GM18498 (cell line): ENCODE measurements around the gene SYT15B.
A peak's percentile ranks its signal among the peaks of the same experiment; 100 is the strongest.
"Not testable (repeated sequence)": the region's sequence is repeated elsewhere in the genome, so short reads cannot be mapped to it uniquely, and the experiment has no call there.

Experiments
- ATAC-seq: cut with Tn5 transposase; IDR thresholded peaks from one replicate; pipeline ENCODE4 v1.9.1; 2021; ENCODE audit warnings: mild to moderate bottlenecking, moderate library complexity; ENCODE audit not compliant: unreplicated experiment

SYT15B gene

DNA sequence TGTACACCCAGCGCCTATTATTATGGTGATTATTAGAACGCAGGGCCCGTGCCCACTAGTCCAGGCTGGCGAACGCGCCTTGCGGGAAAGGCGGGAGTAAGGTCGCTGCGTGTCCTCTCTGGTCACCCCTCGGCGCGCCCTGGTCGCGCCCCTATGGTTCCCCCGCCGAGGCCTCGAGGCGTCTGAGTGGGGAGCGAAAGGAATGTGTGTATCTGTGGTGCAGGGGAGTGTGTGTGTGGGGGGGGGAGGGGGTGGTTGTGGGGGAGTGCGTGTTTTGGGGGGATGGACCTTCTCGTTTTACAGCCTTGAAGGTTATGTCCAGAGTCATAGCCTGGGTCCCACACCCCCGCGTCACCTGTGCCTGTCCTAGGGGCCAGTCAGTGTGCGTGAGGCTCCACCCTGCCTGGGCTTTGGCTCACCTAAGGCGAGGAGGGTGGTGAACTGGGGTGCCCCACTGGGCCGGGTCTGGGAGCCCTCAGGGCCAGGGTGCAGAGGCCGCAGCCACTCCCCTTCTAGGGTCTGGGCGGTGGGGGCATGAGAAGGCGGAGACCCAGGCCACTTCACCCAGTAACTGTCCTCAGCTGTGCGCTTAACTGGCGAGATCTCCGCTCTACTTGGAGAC lies at the start of gene SYT15B:
SYT15B (minus strand) TSS at position 39 of the 622 bp plus-strand sequence. CDS start 952 bp downstream, outside the sequence.
- ATAC-seq: not testable (repeated sequence)

DNA sequence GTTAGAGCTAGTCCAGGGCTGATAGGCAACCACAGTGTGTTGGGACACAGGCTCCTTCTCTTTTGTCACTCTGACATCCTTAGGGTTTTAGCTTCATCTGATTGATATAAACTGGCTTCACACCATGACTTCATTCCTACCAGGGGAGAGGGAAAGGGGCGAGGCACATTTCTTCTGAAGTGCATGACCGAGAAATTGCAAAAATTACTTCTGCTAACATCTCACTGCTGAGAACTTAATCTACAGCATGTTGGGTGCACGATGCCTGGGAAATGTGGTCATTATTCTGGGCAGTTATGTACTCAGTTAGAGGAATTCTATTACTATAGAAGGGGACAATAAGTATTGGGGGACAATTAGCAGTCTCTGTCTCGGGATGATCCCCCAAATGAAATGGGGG lies 16.2 kb upstream of the SYT15B start:
- ATAC-seq: not testable (repeated sequence)

DNA sequence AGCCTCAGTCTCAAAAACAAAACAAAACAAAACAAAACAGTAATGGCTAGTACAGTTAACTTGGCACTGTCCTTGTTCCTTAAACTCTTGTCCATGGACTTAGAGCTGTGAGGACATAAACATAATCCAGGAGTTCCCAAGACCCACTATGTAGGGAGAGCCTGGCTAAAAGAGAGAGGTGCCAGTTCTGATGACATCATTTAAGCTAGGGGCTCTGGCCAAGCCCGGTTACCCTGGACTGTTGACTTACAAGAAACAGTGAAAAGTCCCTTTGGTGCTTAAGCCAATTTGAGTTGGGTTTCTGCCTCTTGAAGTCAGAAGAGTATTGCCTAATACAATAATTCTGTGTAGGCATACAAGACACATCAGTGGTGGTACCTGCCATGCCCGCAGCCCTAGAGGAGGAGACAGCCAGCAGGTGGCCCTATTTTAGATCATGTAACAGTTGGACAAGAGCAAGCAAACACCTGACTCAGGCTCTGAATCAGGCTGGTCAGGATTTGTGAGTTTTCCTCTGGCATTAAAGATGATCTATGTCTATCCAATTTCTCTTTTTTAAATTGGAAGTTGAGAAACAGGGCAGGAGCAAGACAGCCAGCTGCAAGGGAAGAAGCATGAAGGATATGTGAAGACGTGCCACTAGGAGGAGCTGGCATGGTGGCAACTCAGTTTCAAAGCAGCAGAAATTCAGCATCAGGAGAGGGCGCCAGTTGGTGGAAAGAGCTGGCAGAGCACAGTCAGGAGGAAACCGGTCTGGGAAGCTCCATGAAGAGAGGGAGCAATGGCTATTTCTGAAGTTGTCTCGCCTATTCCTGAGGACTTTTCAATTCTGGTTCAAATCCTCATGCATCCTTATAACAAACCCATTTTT lies 12.2 kb upstream of the SYT15B start:
- not testable (repeated sequence) for ATAC-seq

DNA sequence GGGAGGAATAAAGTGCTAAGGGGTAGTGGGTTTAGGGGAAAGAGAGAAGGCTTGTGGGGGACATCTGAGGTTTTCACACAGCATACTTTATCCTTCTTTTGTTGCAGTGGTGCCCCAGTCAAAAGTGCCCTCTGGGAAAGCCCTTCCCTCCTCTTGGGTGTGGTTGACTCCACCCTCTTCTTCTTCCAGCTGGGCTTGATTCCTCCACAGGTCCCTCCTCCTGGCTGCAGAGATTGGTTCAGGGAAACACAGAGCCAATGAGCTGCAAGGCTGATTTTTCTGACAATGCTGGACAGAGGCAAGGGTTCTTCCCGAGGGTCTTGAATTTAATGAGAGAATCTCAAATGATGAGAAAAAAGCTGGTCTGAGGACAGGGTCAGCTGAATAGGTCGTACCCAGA lies 7.4 kb upstream of the SYT15B start:
- ATAC-seq: not testable (repeated sequence)

DNA sequence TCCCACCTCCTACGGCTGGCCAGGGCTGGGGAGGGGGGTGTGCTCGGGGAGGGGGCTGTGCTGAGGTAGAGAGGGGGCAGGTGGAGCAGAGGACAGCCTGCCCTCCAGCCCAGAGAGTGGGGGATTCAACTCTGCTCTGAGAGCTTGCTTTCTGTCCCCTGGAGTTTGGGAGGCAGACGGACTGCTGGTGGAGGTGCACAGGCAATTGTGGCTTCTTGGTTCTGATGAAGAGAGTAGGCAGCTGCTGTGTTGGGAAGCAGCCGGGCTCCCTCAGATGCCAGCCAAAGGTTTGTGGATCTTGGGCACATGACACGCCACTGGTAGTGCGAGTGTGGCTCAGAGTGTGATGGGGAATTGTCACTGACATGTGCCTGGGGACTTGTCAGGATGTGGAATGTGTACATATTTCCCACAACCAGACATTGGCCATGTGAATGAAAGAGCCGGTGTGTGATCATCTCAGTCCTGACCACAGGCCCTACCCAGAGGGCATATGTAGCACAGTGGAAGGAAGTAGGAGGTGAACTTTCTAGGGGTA lies 5.3 kb upstream of the SYT15B start:
- ATAC-seq: not testable (repeated sequence)

DNA sequence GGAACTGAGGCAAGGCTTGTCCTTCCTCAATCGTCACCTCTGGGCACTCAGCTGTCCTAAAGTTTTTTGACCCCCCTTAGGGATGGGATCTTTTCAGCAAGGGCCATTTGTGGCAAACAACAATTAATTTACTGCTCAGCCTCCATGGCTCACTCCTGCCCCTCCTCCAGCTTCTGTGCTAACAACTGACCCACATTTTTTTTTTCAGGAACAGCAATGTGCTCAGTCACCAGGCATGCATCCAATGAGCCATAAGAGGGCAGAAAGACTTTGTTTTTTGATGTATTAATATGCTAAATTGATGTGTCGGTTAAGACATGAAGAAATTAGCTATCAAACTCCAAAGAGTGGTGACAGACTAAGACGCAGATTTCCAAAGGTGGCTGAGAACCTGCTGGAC lies 4.7 kb upstream of the SYT15B start:
- not testable (repeated sequence) for ATAC-seq

DNA sequence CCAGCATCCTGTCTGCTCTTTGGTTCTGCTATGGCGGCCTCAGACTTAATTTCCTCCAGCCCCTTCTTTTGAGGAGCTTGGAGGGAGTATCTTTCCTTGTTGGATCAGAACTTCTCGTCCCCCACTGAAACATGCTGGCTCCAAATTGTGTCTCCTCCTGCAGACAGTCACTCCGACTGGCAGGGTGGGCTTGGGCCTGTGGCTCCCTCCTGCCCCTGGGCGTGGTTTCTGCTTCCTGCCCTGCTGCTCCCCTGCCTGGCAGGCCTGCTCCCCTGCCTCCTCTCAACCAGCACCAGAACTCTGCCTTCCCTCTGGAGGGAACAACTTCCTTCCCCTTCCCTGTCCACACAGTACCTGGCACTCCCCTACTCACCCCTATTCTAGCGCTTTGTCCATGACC lies 3.8 kb upstream of the SYT15B start:
- not testable (repeated sequence) for ATAC-seq

DNA sequence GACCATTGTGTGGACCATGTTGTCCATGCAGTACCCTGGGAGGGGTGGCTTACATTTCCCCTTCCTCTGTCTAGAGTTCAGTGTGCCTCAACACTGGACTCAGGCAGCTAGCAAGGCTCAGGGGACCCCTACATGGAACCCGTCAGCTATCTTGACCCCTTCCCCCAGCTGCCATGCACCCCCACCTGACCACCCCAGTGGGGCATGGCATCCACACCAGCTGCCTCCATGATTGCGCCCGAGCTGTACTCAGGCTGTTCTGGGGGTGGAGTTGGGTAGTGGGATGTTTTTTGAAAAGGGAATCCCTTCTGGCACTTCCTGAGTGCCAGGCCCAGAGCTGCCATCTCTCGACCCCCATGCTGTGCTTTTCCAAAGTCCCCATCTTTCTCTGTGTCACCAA lies 1.8 kb upstream of the SYT15B start:
- not testable (repeated sequence) for ATAC-seq

DNA sequence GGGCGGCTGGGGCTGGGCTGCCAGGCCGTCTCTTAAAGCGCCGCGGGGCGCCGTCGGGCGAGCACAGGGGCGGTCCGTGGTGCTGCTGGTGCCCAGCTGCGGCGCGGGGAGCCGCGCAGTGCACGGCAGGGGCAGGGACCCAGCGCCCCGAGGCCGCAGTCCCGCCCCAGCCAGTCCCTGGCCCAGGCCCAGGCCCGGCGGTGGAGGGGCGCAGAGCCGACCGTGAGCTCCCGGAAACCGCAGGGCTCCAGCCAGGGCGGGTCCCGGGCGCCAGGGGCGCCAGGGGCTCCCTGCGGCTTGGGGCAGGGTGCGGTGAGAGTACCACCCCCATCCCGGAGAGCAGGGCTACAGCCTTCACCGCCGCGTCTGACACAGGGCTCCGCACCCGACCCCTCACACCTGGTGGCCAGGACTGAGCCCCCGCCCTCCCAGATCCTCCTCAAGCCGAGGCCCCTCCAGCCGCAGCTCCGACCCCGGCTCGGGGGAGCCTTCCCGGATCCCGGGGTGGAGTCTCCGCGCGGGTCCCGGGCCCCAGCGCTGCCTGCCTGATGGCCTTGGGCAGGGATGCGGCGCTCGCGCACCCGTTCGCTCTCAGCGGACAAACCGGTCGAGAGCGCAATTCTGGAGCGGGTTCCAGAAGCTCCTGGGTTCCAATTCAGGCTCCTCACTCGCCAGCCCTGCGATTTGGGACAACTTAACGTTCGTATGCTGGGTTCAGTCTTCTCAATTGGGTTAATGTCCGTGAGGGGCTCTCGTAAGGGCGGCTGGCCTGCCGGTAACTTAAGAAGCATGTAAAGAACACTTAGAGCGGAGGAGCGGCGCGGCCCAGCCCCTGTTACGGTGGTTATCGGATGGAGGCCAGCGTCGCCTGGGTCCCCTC lies 478 bp downstream of the SYT15B start:
- not testable (repeated sequence) for ATAC-seq

DNA sequence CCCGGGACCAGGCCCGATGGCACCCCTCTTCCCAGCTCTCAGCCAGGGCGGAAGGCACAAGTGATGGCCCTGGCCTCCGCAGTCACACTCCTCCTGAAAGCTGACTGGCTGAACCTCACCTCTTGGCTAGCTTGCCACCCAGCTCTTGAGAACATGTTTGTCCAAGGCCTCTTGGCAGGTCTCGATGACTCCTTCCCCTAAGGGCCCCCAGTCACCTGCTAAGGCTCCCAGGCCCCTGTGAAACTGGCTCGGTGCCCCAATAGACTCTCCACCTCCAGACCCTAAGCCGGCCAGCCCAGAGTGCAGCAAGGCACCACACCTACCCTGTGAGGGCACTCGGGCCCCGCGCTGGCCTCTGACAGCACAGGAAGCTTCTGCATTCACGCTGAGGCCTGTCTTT lies 4.5 kb downstream of the SYT15B start:
- ATAC-seq: not testable (repeated sequence)

DNA sequence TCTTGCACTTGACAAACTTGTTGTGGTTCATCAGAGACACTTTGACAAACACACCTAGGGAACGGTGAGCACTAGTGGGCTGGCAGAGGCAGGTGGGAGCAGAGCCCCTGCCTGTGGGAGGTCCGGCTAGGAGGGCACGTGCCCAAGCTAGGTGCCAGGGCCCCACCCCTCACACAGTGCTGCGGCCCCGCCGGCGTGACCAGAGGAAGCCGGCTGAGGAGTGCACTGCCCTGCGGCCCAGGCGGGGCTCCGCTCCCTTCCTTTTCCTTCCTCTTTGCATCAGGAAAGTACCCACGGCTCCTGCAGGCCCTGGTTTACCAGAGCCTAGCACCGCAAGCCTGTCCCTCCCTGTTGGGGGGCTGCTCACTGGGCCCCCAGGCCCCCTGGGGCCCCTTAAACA lies 7.2 kb downstream of the SYT15B start:
- not testable (repeated sequence) for ATAC-seq

DNA sequence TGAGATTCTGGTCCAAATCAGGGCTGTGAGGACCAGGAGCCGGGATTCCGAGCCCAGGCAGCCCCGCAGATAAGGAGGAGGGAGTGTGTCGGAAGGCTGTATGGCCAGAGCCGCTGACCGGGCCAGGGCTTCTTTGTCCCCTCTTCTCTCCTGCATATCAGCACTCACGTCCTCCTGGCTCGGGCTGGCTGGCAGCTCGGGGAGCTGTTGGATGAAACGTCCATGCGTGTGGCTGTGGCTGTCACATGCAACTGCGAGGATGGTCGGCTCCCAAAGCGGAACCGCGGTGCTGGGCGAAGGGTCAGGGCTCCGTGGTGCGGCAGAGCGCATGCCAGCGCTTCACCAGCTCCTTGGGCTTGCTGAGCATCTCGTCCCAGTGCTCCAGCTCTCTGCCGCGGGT lies 9.5 kb downstream of the SYT15B start:
- ATAC-seq: not testable (repeated sequence)

DNA sequence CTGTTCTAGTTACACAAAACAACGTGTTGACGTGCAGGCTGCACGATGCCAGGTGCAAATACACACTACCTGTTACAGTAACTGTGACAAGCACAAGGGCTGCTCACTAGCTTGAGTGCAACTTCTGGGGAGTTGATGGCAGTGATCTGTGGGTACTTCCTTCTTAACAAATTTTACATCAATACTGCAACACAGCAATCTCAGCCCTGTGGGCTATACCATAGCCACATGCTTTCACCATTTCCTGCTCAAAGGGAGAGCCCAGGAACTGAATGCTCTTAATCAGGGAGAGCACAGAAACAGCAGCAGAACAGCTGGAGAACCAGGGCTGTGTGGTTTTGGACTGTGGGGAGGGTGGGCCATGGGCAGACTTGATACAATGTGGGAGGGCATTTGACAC lies 10.2 kb downstream of the SYT15B start:
- not testable (repeated sequence) for ATAC-seq

DNA sequence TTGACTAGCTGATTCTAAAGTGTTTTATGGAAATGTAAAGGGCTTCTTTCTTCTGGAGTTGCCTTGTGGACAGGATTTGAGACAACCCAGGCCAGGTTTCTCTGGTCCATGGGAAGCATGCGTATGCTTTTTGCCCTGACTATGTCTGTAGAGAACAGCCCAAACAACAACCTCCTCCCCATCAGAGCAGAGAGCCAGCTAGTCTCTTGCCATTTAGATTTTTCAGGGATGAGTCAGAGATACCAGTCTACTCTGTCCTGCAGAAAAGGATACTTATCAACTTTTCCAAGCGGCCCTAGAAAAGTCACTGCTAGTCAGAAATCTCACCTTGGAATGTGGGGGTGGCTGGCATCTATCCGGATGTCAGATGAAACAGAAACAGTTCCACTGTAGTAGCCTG lies 11.6 kb downstream of the SYT15B start:
- not testable (repeated sequence) for ATAC-seq

DNA sequence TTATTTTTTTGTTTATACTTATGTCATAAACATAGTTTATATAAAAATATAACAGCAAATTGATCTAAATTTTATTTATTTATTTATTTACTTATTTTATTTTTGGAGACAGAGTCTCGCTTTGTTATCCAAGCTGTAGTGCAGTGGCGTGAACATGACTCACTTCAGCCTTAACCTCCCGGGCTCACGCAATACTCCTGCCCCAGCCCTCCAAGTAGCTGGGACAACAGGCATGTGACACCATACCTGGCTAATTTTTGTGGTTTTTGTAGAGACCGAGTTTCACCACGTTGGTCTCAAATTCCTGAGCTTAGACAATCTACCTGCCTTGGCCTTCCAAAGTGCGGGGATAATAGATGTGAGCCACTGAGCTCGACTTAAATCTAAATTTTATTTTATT lies 13.0 kb downstream of the SYT15B start:
- not testable (repeated sequence) for ATAC-seq

DNA sequence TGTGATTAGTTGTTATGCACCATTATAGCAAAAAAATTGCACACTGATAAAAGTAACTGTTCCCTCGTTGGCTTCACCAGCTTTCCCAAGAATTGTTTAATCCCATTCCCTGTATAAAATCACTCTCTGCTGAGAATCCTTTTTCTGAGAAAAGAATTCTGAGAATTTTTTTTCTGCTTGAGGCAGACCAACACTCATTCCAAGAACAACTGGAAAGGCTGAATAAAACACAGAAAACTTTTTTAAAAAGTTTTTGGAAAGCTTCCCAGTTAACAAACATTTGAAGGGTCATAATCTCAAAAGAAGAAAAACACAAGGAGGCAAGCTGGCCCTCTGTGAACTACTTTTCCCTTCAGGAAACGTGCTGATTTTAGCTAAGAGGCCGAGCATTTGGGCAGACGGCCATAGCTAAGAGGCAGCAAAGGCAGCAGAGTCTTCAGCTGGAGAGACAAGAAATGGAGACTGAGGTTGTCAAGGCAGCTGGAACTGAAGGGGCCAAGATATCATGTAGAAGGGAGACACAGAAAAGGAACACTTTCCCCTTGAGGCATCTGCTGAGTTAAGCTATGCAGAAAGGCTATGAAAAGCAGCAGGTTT lies 16.5 kb downstream of the SYT15B start:
- ATAC-seq: not testable (repeated sequence)

DNA sequence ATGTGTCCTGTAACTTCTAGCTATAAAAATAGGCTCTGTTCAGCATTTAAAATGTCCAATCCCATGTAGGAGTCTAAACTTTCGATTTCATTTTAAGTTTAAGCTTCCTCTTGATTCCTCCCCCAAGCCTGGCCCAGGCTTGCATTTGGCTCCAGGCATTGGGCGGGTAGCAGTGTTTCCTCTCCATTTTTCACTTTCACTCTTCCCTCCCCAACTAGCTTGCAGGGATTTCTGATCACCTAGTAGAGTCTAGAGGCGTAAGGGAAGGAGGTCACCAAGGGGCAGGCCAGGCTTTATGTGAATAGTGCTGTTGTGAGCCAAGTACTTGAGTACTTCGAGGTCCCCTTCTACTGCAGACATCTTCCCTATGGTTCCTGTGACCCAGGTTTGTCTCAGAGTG lies 18.5 kb downstream of the SYT15B start:
- not testable (repeated sequence) for ATAC-seq

DNA sequence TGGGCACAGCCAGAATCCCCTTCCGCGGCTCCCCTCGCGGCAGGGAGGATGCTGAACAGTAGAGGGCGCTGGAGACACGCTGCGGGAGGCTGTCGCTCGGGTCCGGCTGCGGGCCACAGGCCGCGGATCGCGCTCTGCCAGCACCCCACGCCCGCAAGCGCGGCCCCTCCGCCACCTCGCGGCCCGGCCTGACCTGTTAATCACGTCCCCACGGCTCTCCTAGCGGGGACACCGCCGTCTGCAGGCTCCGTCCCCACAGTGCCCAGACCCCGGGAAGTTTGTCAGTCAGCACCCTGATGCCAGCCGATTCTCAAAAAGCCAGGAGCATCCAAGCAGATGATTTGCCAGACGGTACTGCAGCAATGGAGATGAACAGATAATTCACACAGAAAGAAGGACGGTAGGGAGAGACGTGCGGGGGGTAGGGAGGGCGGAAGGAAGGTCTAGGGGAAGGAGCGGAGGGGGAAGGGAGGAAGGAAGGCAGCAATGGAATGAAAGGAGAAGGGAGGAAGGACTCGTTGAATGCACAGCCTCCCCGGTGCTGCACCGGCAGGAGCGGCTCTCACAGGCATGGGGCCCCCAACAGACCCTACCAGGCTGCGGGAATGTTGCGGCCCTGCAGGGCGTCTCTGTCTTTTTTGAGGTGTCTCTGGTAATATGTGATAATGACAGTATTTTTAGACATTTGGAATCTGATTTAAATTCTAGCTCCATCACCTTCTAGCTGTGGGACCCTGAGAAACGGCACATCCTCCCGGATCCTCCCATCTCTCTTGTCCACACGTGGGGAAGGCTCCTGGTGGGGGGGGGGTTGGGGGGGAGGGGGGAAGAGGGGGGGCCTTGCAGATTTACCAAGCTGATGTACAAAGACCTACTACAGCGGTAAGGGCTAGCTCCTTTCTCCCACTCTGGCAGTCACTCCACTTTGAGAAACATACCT lies 19.5 kb downstream of the SYT15B start:
- peak; percentile 82 for ATAC-seq

DNA sequence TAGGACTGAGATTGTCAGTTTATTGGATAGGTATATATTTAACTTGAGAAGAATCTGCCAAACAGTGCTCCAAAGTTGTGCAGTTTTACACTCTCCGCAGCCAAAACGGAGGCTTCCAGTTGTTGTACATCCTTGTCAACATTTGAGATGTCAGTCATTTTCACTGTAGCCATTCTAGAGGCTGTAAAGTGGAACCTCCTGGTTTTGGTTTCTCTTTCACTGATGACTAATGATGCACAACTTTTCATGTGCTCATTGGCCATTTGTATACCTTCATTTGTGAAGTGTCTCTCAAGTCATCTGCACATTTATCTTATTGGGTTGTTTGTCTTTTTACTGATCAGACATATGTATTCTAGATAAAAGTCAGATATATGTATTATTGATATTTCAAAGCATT lies 22.5 kb downstream of the SYT15B start:
- not testable (repeated sequence) for ATAC-seq
